Inflammatory macrophage treated with lipopolysaccharide for 4 hours (primary cell): ENCODE data around the gene SIGLEC10.

Source experiments
- DNase-seq: peaks from one replicate; pipeline ENCODE4 v3.0.0-alpha.2; 2020

The SIGLEC10 gene

GRCh38 chr19:51365965-51366388, 51.5 kb downstream of the SIGLEC10 start, which contains the start of gene ETFB:
ETFB (minus strand) TSS chr19:51366388; CDS start chr19:51366326, 62 bp downstream.
- no peak for DNase-seq

- DNase-seq = peak; percentile 27
Measured at GRCh38 chr19:51365211-51365964, 52.1 kb downstream of the SIGLEC10 start.

GRCh38 chr19:51364200-51365106, 53.0 kb downstream of the SIGLEC10 start:
- no peak for DNase-seq

GRCh38 chr19:51361239-51361638, 56.2 kb downstream of the SIGLEC10 start:
- no peak for DNase-seq
